CD4-positive, alpha-beta T cell (primary cell): Measurements from ENCODE around the gene SHLD1. TPM values are rescaled to one million over a fixed set of nuclear protein-coding genes. Genes with fewer than 3 reads are reported as not detected.

Source experiments
- ATAC-seq: fragments of 200-7000 bp; cut with Tn5 transposase; one replicate; pipeline ENCODE4 v1.10.0; 2022; ENCODE audit warnings: mild to moderate bottlenecking; ENCODE audit not compliant: poor library complexity
- CTCF ChIA-PET: fragments of 350-600 bp; sonication (Branson Sonifier 250); formaldehyde crosslinking; loops from one replicate; lab custom pipeline; 2021; ENCODE audit warnings: antibody characterized with exemption, inconsistent platforms; lab: Charles Lee
- POLR2A ChIA-PET: fragments of 350-600 bp; sonication (Branson Sonifier 250); formaldehyde crosslinking; loops from one replicate; lab custom pipeline; 2021; ENCODE audit warnings: antibody characterized with exemption, inconsistent platforms; lab: Charles Lee
- DNase-seq, 14 experiments: peaks; one replicate each; pipeline ENCODE4 v3.0.0-alpha.2; 2013 to 2020; ENCODE audit warnings: mixed read lengths in 2 of 14
- H3K27ac ChIP-seq, 2 donors: one replicate each; pipeline versions ENCODE4 v1.5.1 to v1.7.0; 2013; ENCODE audit warnings: low read length in 2 of 2, low read depth in 1 of 2, mild to moderate bottlenecking in 1 of 2
- H3K27me3 ChIP-seq, 2 experiments: 1 replicate in 1 of 2; 2 replicates in 1 of 2; pipeline versions ENCODE4 v1.6.1 to v1.7.0; 2013; ENCODE audit warnings: low read length in 2 of 2, control low read depth in 1 of 2, mild to moderate bottlenecking in 1 of 2, moderate library complexity in 1 of 2; ENCODE audit not compliant: insufficient read depth in 2 of 2, control insufficient read depth in 1 of 2
- H3K36me3 ChIP-seq: one replicate; pipeline ENCODE4 v1.6.1; 2013; ENCODE audit warnings: low read length, control low read depth; ENCODE audit not compliant: insufficient read depth
- H3K4me1 ChIP-seq: one replicate; pipeline ENCODE4 v1.6.1; 2013; ENCODE audit warnings: low read length, control low read depth; ENCODE audit not compliant: insufficient read depth
- H3K4me3 ChIP-seq: one replicate; pipeline ENCODE4 v1.5.1; 2013; ENCODE audit warnings: mild to moderate bottlenecking, low read length, moderate library complexity
- H3K9me3 ChIP-seq, 2 experiments: 1 replicate in 1 of 2; 2 replicates in 1 of 2; pipeline versions ENCODE4 v1.6.1 to v1.7.0; 2013; ENCODE audit warnings: low read length in 2 of 2, mild to moderate bottlenecking in 2 of 2, control low read depth in 1 of 2, moderate library complexity in 1 of 2; ENCODE audit not compliant: control insufficient read depth in 1 of 2, insufficient read depth in 1 of 2
- H3K27ac Mint-ChIP-seq: one replicate; pipeline ENCODE4 v1.8.0; 2020; ENCODE audit warnings: mixed read lengths
- H3K27me3 Mint-ChIP-seq: one replicate; pipeline ENCODE4 v1.8.0; 2021; ENCODE audit warnings: mixed read lengths
- H3K36me3 Mint-ChIP-seq: one replicate; pipeline ENCODE4 v1.8.0; 2021; ENCODE audit warnings: low read depth, mixed read lengths
- H3K4me1 Mint-ChIP-seq: one replicate; pipeline ENCODE4 v1.8.0; 2021; ENCODE audit warnings: low read depth, mixed read lengths
- H3K4me3 Mint-ChIP-seq: one replicate; pipeline ENCODE4 v1.8.0; 2020; ENCODE audit warnings: mild to moderate bottlenecking, mixed read lengths
- H3K9me3 Mint-ChIP-seq: one replicate; pipeline ENCODE4 v1.8.0; 2020; ENCODE audit warnings: mixed read lengths
- CTCF ChIP-seq: fragments of 200-600 bp; IDR thresholded peaks from one replicate; pipeline ENCODE4 v1.8.0; 2022; ENCODE audit warnings: antibody characterized with exemption, mild to moderate bottlenecking
- intact Hi-C, 2 experiments: fragments of 100-400 bp; cut with DNase I in 1 of 2; cut with micrococcal nuclease in 1 of 2; formaldehyde crosslinking; loops; one replicate each; pipeline versions ENCODE4 v1.15.1 to v1.9.0; 2023 to 2025; cut with DNase I, micrococcal nuclease
- total RNA-seq, 174 experiments: library from RNA in 2 of 174; stranded (reverse) in 2 of 174; gene quantifications; one replicate each; pipeline ENCODE4 v1.2.3 and lab custom pipeline; 2021 to 2026

SHLD1 gene
- total RNA-seq, 2 experiments from 2014 or later = 7.0 to 7.3 TPM

- intact Hi-C loops = no loop called here
- no peak overlapping the region for H3K27ac Mint-ChIP-seq
- H3K36me3 ChIP-seq = no peaks in the 10 kb centered on the region
- no peak overlapping the region for H3K27ac ChIP-seq
- H3K4me3 Mint-ChIP-seq = no peak overlapping the region
- CTCF ChIA-PET = no interaction called here
- H3K4me3 ChIP-seq = no peak overlapping the region
- no peak for DNase-seq
- H3K4me1 ChIP-seq = no peaks in the 10 kb centered on the region
- no peaks in the 10 kb centered on the region for H3K9me3 Mint-ChIP-seq
- H3K36me3 Mint-ChIP-seq = peaks cover 31% of the 10 kb centered on the region
- peaks cover 19% of the 10 kb centered on the region for H3K4me1 Mint-ChIP-seq
- TF ChIP-seq CTCF = no peak
- H3K9me3 ChIP-seq = no peaks in the 10 kb centered on the region
- ATAC-seq = no peak
- H3K27me3 Mint-ChIP-seq = no peaks in the 10 kb centered on the region
- POLR2A ChIA-PET = no interaction called here
- no peaks in the 10 kb centered on the region for H3K27me3 ChIP-seq
Observed at GRCh38 chr20:5822569-5822968, 72.4 kb downstream of the SHLD1 start.

GRCh38 chr20:5825130-5825719 lies 75.0 kb downstream of the SHLD1 start:
- CTCF ChIA-PET = interaction anchor here (0.8 to 1.4 kb wide), 2 partner anchors 9 to 12 kb away, joined by 3 to 5 read pairs; no protein-coding TSS in a partner anchor

GRCh38 chr20:5827098-5827853 lies 77.1 kb downstream of the SHLD1 start:
- ChIA-PET POLR2A (no interaction called here), CTCF (no interaction called here)
- Histone ChIP-seq H3K36me3 (no peaks in the 10 kb centered on the region), H3K4me1 (no peaks in the 10 kb centered on the region), H3K4me3 (no peak overlapping the region), H3K27ac (no peak overlapping the region), H3K27me3 (no peaks in the 10 kb centered on the region), H3K9me3 (no peaks in the 10 kb centered on the region)
- Mint-ChIP-seq H3K4me3 (no peak overlapping the region), H3K36me3 (peaks cover 20% of the 10 kb centered on the region), H3K27me3 (no peaks in the 10 kb centered on the region), H3K27ac (no peak overlapping the region), H3K9me3 (no peaks in the 10 kb centered on the region), H3K4me1 (peaks cover 4% of the 10 kb centered on the region)
- no peak for DNase-seq
- ATAC-seq = no peak
- intact Hi-C loops = no loop called here
- TF ChIP-seq CTCF = no peak

More at GRCh38 chr20:5825130-5825719, 75.0 kb downstream of the SHLD1 start:
- TF ChIP-seq CTCF = no peak
- Mint-ChIP-seq H3K9me3 (no peaks in the 10 kb centered on the region), H3K27me3 (no peaks in the 10 kb centered on the region), H3K27ac (no peak overlapping the region), H3K36me3 (peaks cover 22% of the 10 kb centered on the region), H3K4me3 (no peak overlapping the region), H3K4me1 (peaks cover 4% of the 10 kb centered on the region)
- no peak overlapping the region for H3K4me3 ChIP-seq
- no peak overlapping the region for H3K27ac ChIP-seq
- DNase-seq (no peak), ATAC-seq (no peak)
- H3K4me1 ChIP-seq = no peaks in the 10 kb centered on the region
- H3K9me3 ChIP-seq = no peaks in the 10 kb centered on the region
- POLR2A ChIA-PET = interaction anchor here (1.5 kb wide), 1 partner anchor 15 kb away, joined by 3 read pairs; no protein-coding TSS in a partner anchor
- no peaks in the 10 kb centered on the region for H3K27me3 ChIP-seq
- intact Hi-C loops = no loop called here
- no peaks in the 10 kb centered on the region for H3K36me3 ChIP-seq
